Measurements from ENCODE around the gene SMC1B. TPM values are rescaled to one million over a fixed set of nuclear protein-coding genes. Genes with fewer than 3 reads are reported as not detected.

SMC1B gene
- total RNA-seq, 1 experiment from 2014 or later = 0.10 TPM

DNA sequence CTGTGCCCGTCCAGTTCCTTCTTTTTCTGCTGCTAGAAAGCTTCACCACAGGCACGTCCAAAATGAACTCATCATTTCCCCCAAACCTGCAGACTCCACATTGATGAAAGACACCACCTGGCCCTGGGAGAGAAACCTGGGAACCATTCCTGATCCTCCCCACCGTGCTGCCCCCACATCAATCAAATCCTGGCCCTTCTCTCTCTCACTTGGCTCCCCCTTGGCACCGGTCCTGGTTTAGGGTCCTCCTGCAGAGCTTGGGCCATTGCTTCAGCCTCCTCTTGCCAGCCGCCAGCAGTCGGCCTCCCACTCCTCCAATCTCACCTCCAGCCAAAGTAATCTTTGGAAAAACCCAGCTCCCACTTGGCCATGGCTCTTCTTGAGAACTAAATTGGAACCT is 38.6 kb upstream of the SMC1B start:
- TF ChIP-seq, protein P1, sequence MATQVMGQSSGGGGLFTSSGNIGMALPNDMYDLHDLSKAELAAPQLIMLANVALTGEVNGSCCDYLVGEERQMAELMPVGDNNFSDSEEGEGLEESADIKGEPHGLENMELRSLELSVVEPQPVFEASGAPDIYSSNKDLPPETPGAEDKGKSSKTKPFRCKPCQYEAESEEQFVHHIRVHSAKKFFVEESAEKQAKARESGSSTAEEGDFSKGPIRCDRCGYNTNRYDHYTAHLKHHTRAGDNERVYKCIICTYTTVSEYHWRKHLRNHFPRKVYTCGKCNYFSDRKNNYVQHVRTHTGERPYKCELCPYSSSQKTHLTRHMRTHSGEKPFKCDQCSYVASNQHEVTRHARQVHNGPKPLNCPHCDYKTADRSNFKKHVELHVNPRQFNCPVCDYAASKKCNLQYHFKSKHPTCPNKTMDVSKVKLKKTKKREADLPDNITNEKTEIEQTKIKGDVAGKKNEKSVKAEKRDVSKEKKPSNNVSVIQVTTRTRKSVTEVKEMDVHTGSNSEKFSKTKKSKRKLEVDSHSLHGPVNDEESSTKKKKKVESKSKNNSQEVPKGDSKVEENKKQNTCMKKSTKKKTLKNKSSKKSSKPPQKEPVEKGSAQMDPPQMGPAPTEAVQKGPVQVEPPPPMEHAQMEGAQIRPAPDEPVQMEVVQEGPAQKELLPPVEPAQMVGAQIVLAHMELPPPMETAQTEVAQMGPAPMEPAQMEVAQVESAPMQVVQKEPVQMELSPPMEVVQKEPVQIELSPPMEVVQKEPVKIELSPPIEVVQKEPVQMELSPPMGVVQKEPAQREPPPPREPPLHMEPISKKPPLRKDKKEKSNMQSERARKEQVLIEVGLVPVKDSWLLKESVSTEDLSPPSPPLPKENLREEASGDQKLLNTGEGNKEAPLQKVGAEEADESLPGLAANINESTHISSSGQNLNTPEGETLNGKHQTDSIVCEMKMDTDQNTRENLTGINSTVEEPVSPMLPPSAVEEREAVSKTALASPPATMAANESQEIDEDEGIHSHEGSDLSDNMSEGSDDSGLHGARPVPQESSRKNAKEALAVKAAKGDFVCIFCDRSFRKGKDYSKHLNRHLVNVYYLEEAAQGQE (IDR thresholded peaks at IDR 0.05; ENCODE audit: insufficient read depth in 1 of 2, low read depth in 2 of 2, low read length in 1 of 2) = no peak
- TF ChIP-seq TCF7L2 (IDR thresholded peaks at IDR 0.05; ENCODE audit: low read depth, low read length) (no peak), POLR2AphosphoS5 (IDR thresholded peaks at IDR 0.05; ENCODE audit: low read depth, low read length) (no peak), SIN3A (IDR thresholded peaks at IDR 0.05; ENCODE audit: borderline replicate concordance, insufficient read depth, low read depth, low read length) (no peak)
- TF ChIP-seq, protein P2, sequence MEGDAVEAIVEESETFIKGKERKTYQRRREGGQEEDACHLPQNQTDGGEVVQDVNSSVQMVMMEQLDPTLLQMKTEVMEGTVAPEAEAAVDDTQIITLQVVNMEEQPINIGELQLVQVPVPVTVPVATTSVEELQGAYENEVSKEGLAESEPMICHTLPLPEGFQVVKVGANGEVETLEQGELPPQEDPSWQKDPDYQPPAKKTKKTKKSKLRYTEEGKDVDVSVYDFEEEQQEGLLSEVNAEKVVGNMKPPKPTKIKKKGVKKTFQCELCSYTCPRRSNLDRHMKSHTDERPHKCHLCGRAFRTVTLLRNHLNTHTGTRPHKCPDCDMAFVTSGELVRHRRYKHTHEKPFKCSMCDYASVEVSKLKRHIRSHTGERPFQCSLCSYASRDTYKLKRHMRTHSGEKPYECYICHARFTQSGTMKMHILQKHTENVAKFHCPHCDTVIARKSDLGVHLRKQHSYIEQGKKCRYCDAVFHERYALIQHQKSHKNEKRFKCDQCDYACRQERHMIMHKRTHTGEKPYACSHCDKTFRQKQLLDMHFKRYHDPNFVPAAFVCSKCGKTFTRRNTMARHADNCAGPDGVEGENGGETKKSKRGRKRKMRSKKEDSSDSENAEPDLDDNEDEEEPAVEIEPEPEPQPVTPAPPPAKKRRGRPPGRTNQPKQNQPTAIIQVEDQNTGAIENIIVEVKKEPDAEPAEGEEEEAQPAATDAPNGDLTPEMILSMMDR (IDR thresholded peaks at IDR 0.05) = no peak
- Histone ChIP-seq H3K36me3 (ENCODE audit: control insufficient read depth, insufficient read depth, low read length) (no peaks in the 10 kb centered on the region), H3K27ac (ENCODE audit: low read length) (no peak overlapping the region), H3K9me3 (ENCODE audit: control insufficient read depth, insufficient read depth, low read depth, low read length) (no peaks in the 10 kb centered on the region), H3K27me3 (ENCODE audit: control insufficient read depth, insufficient read depth, low read length) (no peaks in the 10 kb centered on the region), H3K4me1 (ENCODE audit: control insufficient read depth, insufficient read depth, low read length) (no peaks in the 10 kb centered on the region), H3K4me3 (ENCODE audit: low read depth in 2 of 2, low read length in 2 of 2) (no peak overlapping the region)
- ChIA-PET CTCF (interaction anchor here (1.0 kb wide), 1 partner anchor 416 kb away, joined by 3 read pairs; no protein-coding TSS in a partner anchor), POLR2A (interaction anchor here (0.6 kb wide), 1 partner anchor 169 kb away, joined by 6 read pairs; no protein-coding TSS in a partner anchor)
- intact Hi-C loops (cut with micrococcal nuclease; ENCODE audit: unreplicated experiment) = no loop called here
- no TSS peak for BruUV-seq (replicated peaks)
- in situ Hi-C loops (cut with HindIII; ENCODE audit: low pct_unique_long_range_greater_than_20kb, low sequenced_read_pairs) = no loop called here
- DNase-seq (ENCODE audit: low read depth, low spot score) (no peak), ATAC-seq (no peak)

DNA sequence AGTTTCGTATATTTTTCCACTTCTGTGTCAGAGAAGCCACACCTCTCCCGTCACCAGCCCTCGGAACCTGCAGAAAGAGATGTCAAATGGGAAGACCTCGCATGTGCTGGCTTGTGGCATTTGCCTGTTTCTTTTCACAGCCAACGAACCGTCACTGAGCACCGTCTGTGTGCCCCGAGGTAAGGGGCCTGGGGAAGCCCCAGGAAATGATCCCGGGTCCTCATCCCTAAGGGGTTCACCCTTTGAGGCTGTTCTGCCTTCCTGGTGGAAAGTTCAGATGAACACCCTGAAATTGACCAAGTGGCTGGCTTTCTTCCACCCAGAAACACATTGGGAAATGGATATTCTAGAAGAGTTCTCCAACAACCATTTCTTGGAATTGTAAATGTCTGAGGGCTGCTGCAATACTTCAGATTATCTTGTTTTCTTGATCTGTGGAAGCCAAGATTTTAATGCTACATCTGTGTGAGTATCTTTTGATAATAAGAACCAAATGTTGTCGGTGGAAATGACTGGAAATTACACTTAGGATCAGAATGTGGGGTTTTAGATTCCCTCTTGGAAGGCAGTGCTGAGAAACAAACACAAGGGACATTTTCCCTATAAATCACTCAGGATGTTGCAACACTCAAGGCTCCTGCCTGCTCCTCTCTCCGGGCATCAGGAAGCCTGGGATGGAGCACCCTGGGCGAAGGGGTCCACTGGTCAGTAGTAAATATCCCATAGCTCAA is 37.7 kb upstream of the SMC1B start:
- no peaks in the 10 kb centered on the region for H3K4me1 ChIP-seq (ENCODE audit: control insufficient read depth, insufficient read depth, low read length)
- CTCF ChIA-PET = no interaction called here
- no TSS peak for BruUV-seq (replicated peaks)
- POLR2A ChIA-PET = interaction anchor here (0.6 kb wide), 1 partner anchor 168 kb away, joined by 6 read pairs; no protein-coding TSS in a partner anchor
- in situ Hi-C loops (cut with HindIII; ENCODE audit: low pct_unique_long_range_greater_than_20kb, low sequenced_read_pairs) = no loop called here
- no peaks in the 10 kb centered on the region for H3K27me3 ChIP-seq (ENCODE audit: control insufficient read depth, insufficient read depth, low read length)
- no peaks in the 10 kb centered on the region for H3K9me3 ChIP-seq (ENCODE audit: control insufficient read depth, insufficient read depth, low read depth, low read length)
- TF ChIP-seq SIN3A (IDR thresholded peaks at IDR 0.05; ENCODE audit: borderline replicate concordance, insufficient read depth, low read depth, low read length) (no peak), TCF7L2 (IDR thresholded peaks at IDR 0.05; ENCODE audit: low read depth, low read length) (no peak), POLR2AphosphoS5 (IDR thresholded peaks at IDR 0.05; ENCODE audit: low read depth, low read length) (no peak)
- TF ChIP-seq, protein P1 (IDR thresholded peaks at IDR 0.05; ENCODE audit: insufficient read depth in 1 of 2, low read depth in 2 of 2, low read length in 1 of 2) = no peak
- TF ChIP-seq, protein P2 (IDR thresholded peaks at IDR 0.05) = no peak
- no peak for ATAC-seq
- DNase-seq (ENCODE audit: low read depth, low spot score) = no peak
- no peaks in the 10 kb centered on the region for H3K36me3 ChIP-seq (ENCODE audit: control insufficient read depth, insufficient read depth, low read length)
- H3K4me3 ChIP-seq (ENCODE audit: low read depth in 2 of 2, low read length in 2 of 2) = no peak overlapping the region
- H3K27ac ChIP-seq (ENCODE audit: low read length) = no peak overlapping the region
- intact Hi-C loops (cut with micrococcal nuclease; ENCODE audit: unreplicated experiment) = no loop called here
